ENCODE results near the gene MON1B. TPM values are rescaled to one million over a fixed set of nuclear protein-coding genes. Genes with fewer than 3 reads are reported as not detected.

MON1B gene
- polyA plus RNA-seq, 1 donor (not counting 4 experiments of a cell fraction or from before 2014, with no cell fraction given) = 9.7 TPM

GRCh38 chr16:77191259-77191969, 424 bp downstream of the MON1B start:
- H3K27ac ChIP-seq (ENCODE audit: control insufficient read depth, insufficient read depth, low read length) = peak overlapping the region; percentile 83
- no peaks in the 10 kb centered on the region for H3K9me1 ChIP-seq (ENCODE audit: control insufficient read depth, extremely low read depth, insufficient read depth, low read length)
- DNase-seq (ENCODE audit: low read depth, low spot score) (no peak), FAIRE-seq (peak; percentile 13)
- peak overlapping the region; percentile 70 to 93 (median 92) for H3K4me3 ChIP-seq (ENCODE audit: control insufficient read depth in 2 of 3, extremely low read depth in 1 of 3, insufficient read depth in 2 of 3, low read depth in 1 of 3, low read length in 3 of 3)
- no peak for TF ChIP-seq EZH2 (IDR thresholded peaks at IDR 0.05; ENCODE audit: low read length)
- no peak for TF ChIP-seq CTCF (optimal IDR thresholded peaks at IDR 0.05 in 1 of 3, IDR thresholded peaks at IDR 0.05 in 1 of 3, conservative IDR thresholded peaks at IDR 0.05 in 1 of 3; ENCODE audit: extremely low read depth in 1 of 3, insufficient read depth in 2 of 3, low read length in 3 of 3)
- H3K4me2 ChIP-seq (ENCODE audit: control insufficient read depth, extremely low read depth, insufficient read depth, low read depth, low read length) = peak overlapping the region; percentile 95
- peak overlapping the region; percentile 86 for H3K9ac ChIP-seq (ENCODE audit: control insufficient read depth, extremely low read depth, insufficient read depth, low read length)
- H4K20me1 ChIP-seq (ENCODE audit: control insufficient read depth, extremely low read depth, insufficient read depth, low read length) = no peaks in the 10 kb centered on the region
- H3K36me3 ChIP-seq (ENCODE audit: control insufficient read depth in 2 of 2, extremely low read depth in 1 of 2, insufficient read depth in 2 of 2, low read length in 2 of 2) = peaks cover 10 to 17% of the 10 kb centered on the region in 2 experiments
- peaks cover 31% of the 10 kb centered on the region for H3K79me2 ChIP-seq (ENCODE audit: control insufficient read depth, insufficient read depth, low read length)
- peak overlapping the region; percentile 95 for H2AFZ ChIP-seq (ENCODE audit: control insufficient read depth, low read length)
- peaks cover 10% of the 10 kb centered on the region for H3K4me1 ChIP-seq (ENCODE audit: control insufficient read depth, extremely low read depth, insufficient read depth, low read length)
- no peaks in the 10 kb centered on the region for H3K9me3 ChIP-seq (ENCODE audit: control insufficient read depth, low read depth, low read length)
- H3K27me3 ChIP-seq (ENCODE audit: control insufficient read depth, extremely low read depth, insufficient read depth, low read length) = no peaks in the 10 kb centered on the region
- dilution Hi-C loops (cut with MboI; ENCODE audit: extremely low pct_ligation_motif_present, low sequenced_read_pairs) = no loop called here

GRCh38 chr16:77193377-77193776, 2.4 kb downstream of the MON1B start:
- Histone ChIP-seq H4K20me1 (ENCODE audit: control insufficient read depth, extremely low read depth, insufficient read depth, low read length) (no peaks in the 10 kb centered on the region), H3K9ac (ENCODE audit: control insufficient read depth, extremely low read depth, insufficient read depth, low read length) (no peak overlapping the region), H3K27ac (ENCODE audit: control insufficient read depth, insufficient read depth, low read length) (no peak overlapping the region), H3K27me3 (ENCODE audit: control insufficient read depth, extremely low read depth, insufficient read depth, low read length) (no peaks in the 10 kb centered on the region), H3K9me1 (ENCODE audit: control insufficient read depth, extremely low read depth, insufficient read depth, low read length) (no peaks in the 10 kb centered on the region), H3K36me3 (ENCODE audit: control insufficient read depth in 2 of 2, extremely low read depth in 1 of 2, insufficient read depth in 2 of 2, low read length in 2 of 2) (peaks cover 11 to 22% of the 10 kb centered on the region in 2 experiments), H3K4me3 (ENCODE audit: control insufficient read depth in 2 of 3, extremely low read depth in 1 of 3, insufficient read depth in 2 of 3, low read depth in 1 of 3, low read length in 3 of 3) (no peak overlapping the region), H2AFZ (ENCODE audit: control insufficient read depth, low read length) (no peak overlapping the region), H3K79me2 (ENCODE audit: control insufficient read depth, insufficient read depth, low read length) (peaks cover 31% of the 10 kb centered on the region), H3K4me1 (ENCODE audit: control insufficient read depth, extremely low read depth, insufficient read depth, low read length) (peaks cover 10% of the 10 kb centered on the region), H3K4me2 (ENCODE audit: control insufficient read depth, extremely low read depth, insufficient read depth, low read depth, low read length) (no peak overlapping the region), H3K9me3 (ENCODE audit: control insufficient read depth, low read depth, low read length) (no peaks in the 10 kb centered on the region)
- dilution Hi-C loops (cut with MboI; ENCODE audit: extremely low pct_ligation_motif_present, low sequenced_read_pairs) = no loop called here
- DNase-seq (ENCODE audit: low read depth, low spot score) (no peak), FAIRE-seq (no peak)
- no peak for TF ChIP-seq CTCF (optimal IDR thresholded peaks at IDR 0.05 in 1 of 3, IDR thresholded peaks at IDR 0.05 in 1 of 3, conservative IDR thresholded peaks at IDR 0.05 in 1 of 3; ENCODE audit: extremely low read depth in 1 of 3, insufficient read depth in 2 of 3, low read length in 3 of 3)
- TF ChIP-seq EZH2 (IDR thresholded peaks at IDR 0.05; ENCODE audit: low read length) = no peak
